IMR-90 (cell line): ENCODE results near the gene DHRS7B. TPM values are rescaled to one million over a fixed set of nuclear protein-coding genes. Genes with fewer than 3 reads are reported as not detected.
"Not testable (repeated sequence)": the region's sequence is repeated elsewhere in the genome, so short reads cannot be mapped to it uniquely, and the experiment has no call there.

ENCODE experiments used
- ATAC-seq: fragments of 200-7000 bp; cut with Tn5 transposase; 2 replicates; pipeline ENCODE4 v1.9.1; 2020; ENCODE audit warnings: low read depth, mild to moderate bottlenecking, moderate library complexity
- BruUV-seq: library from RNA; stranded (reverse); fragments of 400-500 nt; replicated peaks from 2 replicates; lab custom pipeline; 2021; lab: Mats Ljungman, UMichigan
- CTCF ChIA-PET: fragments of 300-600 bp; formaldehyde crosslinking; extraction: SDS; loops from one replicate; lab custom pipeline; 2021; ENCODE audit warnings: antibody characterized with exemption; lab: Yijun Ruan, JAX
- POLR2A ChIA-PET: fragments of 300-600 bp; sonication (Branson Sonifier 250); formaldehyde crosslinking; loops from one replicate; lab custom pipeline; 2022; ENCODE audit warnings: antibody characterized with exemption; ENCODE audit not compliant: unreplicated experiment; lab: Charles Lee
- DNase-seq: peaks from one replicate; pipeline ENCODE4 v3.0.0; 2013
- H2AFZ ChIP-seq: replicated peaks from 2 replicates; pipeline ENCODE3; 2013; ENCODE audit warnings: low read length, mild to moderate bottlenecking; ENCODE audit not compliant: poor library complexity
- H2AK5ac ChIP-seq: 2 replicates; pipeline ENCODE4 v1.6.1; 2013; ENCODE audit warnings: low read depth, low read length, inconsistent platforms
- H2AK9ac ChIP-seq: replicated peaks from 2 replicates; pipeline ENCODE3; 2013; ENCODE audit warnings: mild to moderate bottlenecking, low read depth, low read length, moderate library complexity; ENCODE audit not compliant: poor library complexity
- H2BK120ac ChIP-seq: 2 replicates; pipeline ENCODE4 v1.6.1; 2013; ENCODE audit warnings: low read depth, low read length, inconsistent platforms
- H2BK15ac ChIP-seq: 3 replicates; pipeline ENCODE4 v1.6.1; 2013; ENCODE audit warnings: low read depth, low read length, inconsistent platforms
- H2BK20ac ChIP-seq: 2 replicates; pipeline ENCODE4 v1.6.1; 2013; ENCODE audit warnings: low read depth, mild to moderate bottlenecking, inconsistent platforms, low read length, moderate library complexity
- H2BK5ac ChIP-seq: 2 replicates; pipeline ENCODE4 v1.6.1; 2013; ENCODE audit warnings: mild to moderate bottlenecking, low read depth, low read length, inconsistent platforms; ENCODE audit not compliant: poor library complexity, severe bottlenecking
- H3K14ac ChIP-seq: replicated peaks from 2 replicates; pipeline ENCODE4 v1.6.1; 2013; ENCODE audit warnings: low read depth, low read length, inconsistent platforms
- H3K18ac ChIP-seq: 2 replicates; pipeline ENCODE4 v1.6.1; 2013; ENCODE audit warnings: low read depth, low read length, control low read depth
- H3K23ac ChIP-seq: 2 replicates; pipeline ENCODE4 v1.6.1; 2013; ENCODE audit warnings: low read depth, low read length, inconsistent platforms
- H3K27ac ChIP-seq: 2 replicates; pipeline ENCODE4 v1.5.1; 2013; ENCODE audit warnings: mild to moderate bottlenecking, control low read depth, low read length; ENCODE audit not compliant: insufficient read depth
- H3K27me3 ChIP-seq: 2 replicates; pipeline ENCODE4 v1.6.1; 2013; ENCODE audit warnings: low read length; ENCODE audit not compliant: control insufficient read depth, insufficient read depth
- H3K36me3 ChIP-seq: 2 replicates; pipeline ENCODE4 v1.6.1; 2013; ENCODE audit warnings: low read length, mixed read lengths; ENCODE audit not compliant: control insufficient read depth, insufficient read depth
- H3K4ac ChIP-seq: 2 replicates; pipeline ENCODE4 v1.6.1; 2013; ENCODE audit warnings: low read depth, low read length, inconsistent platforms
- H3K4me1 ChIP-seq: 2 replicates; pipeline ENCODE4 v1.6.1; 2013; ENCODE audit warnings: low read length, mixed read lengths; ENCODE audit not compliant: control insufficient read depth, insufficient read depth
- H3K4me2 ChIP-seq: 2 replicates; pipeline ENCODE4 v1.6.1; 2013; ENCODE audit warnings: low read depth, mild to moderate bottlenecking, control low read depth, low read length, moderate library complexity
- H3K4me3 ChIP-seq: 2 replicates; pipeline ENCODE4 v1.5.1; 2013; ENCODE audit warnings: low read depth, mild to moderate bottlenecking, control low read depth, low read length, moderate library complexity; ENCODE audit not compliant: insufficient read depth
- H3K56ac ChIP-seq: 2 replicates; pipeline ENCODE4 v1.6.1; 2013; ENCODE audit warnings: low read length, inconsistent platforms; ENCODE audit not compliant: insufficient read depth; ENCODE audit errors: extremely low read depth
- H3K79me1 ChIP-seq, 2 experiments: 2 replicates each; pipeline ENCODE4 v1.6.1; 2013; ENCODE audit warnings: low read length in 2 of 2, inconsistent platforms in 1 of 2, low read depth in 1 of 2
- H3K9ac ChIP-seq: 2 replicates; pipeline ENCODE4 v1.6.1; 2013; ENCODE audit warnings: low read depth, low read length, control low read depth
- H3K9me1 ChIP-seq: 2 replicates; pipeline ENCODE4 v1.6.1; 2013; ENCODE audit warnings: low read length, inconsistent platforms; ENCODE audit not compliant: insufficient read depth
- H3K9me3 ChIP-seq: 2 replicates; pipeline ENCODE4 v1.6.1; 2013; ENCODE audit warnings: low read length; ENCODE audit not compliant: control insufficient read depth, insufficient read depth
- H4K20me1 ChIP-seq: 2 replicates; pipeline ENCODE4 v1.6.1; 2013; ENCODE audit warnings: low read length, inconsistent platforms; ENCODE audit not compliant: insufficient read depth
- H4K5ac ChIP-seq: 2 replicates; pipeline ENCODE4 v1.6.1; 2013; ENCODE audit warnings: mild to moderate bottlenecking, low read depth, low read length, control low read depth
- H4K8ac ChIP-seq, 2 experiments: 2 replicates each; pipeline ENCODE4 v1.6.1; 2013; ENCODE audit warnings: low read depth in 2 of 2, low read length in 2 of 2, control low read depth in 1 of 2, inconsistent platforms in 1 of 2
- H4K91ac ChIP-seq: 2 replicates; pipeline ENCODE4 v1.6.1; 2013; ENCODE audit warnings: low read depth, low read length, inconsistent platforms; ENCODE audit not compliant: insufficient read depth
- WGBS, 2 experiments: methylation state at CpG; one replicate each; pipeline versions ENCODE4 v1.1.5 to v1.1.7; 2013; ENCODE audit warnings: missing lambda C conversion rate in 2 of 2; ENCODE audit not compliant: insufficient read length in 1 of 2; ENCODE audit errors: extremely low coverage in 2 of 2; 5-methylcytosine and 5-hydroxymethylcytosine counted together
- dilution Hi-C: fragments of 300-500 bp; cut with HindIII; formaldehyde crosslinking; loops from one replicate; pipeline ENCODE4 v1.14.3; 2018; ENCODE audit warnings: low sequenced_read_pairs; ENCODE audit not compliant: unreplicated experiment
- in situ Hi-C: fragments of 300-500 bp; cut with MboI; formaldehyde crosslinking; loops from 3 replicates; pipeline ENCODE4 v1.14.3; 2019; ENCODE audit warnings: low sequenced_read_pairs, inconsistent platforms, mixed read lengths
- intact Hi-C: fragments of 100-400 bp; cut with micrococcal nuclease; formaldehyde crosslinking; loops from 2 replicates; pipeline ENCODE4 v1.10.0; 2022
- polyA plus RNA-seq, 3 experiments: library from polyadenylated mRNA; depleted of rRNA; stranded (reverse); fragments of >200 nt; gene quantifications; 2 replicates each; pipeline ENCODE4 v1.2.3, GENCODE V29; 2012; ENCODE audit warnings: low replicate concordance in 1 of 3
- total RNA-seq: library from RNA; depleted of rRNA; stranded (reverse); fragments of >200 nt; gene quantifications from 2 replicates; pipeline ENCODE4 v1.2.3, GENCODE V29; 2012

DHRS7B gene
- total and polyA plus RNA-seq, 2 of the 4 experiments (the other 2 are of a cell fraction), result 24.4 to 34.4 TPM

DNA sequence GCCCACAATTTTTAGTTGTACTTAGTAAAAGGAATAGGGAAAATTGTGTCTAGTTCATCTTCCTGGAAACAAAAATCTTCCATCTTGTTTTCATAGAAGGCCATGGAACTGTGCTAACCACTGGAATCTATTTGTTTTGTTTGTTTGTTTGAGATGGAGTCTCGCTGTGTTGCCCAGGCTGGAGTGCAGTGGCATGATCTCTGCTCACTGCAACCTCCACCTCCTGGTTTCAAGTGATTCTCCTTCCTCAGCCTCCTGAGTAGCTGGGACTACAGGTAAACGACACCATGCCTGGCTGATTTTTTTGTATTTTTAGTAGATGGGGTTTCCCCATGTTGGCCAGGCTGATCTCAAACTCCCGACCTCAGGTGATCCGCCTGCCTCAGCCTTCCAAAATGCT lies 2.2 kb upstream of the DHRS7B start:
- H2BK20ac ChIP-seq, H2AK5ac ChIP-seq, H3K9me1 ChIP-seq, ATAC-seq, DNase-seq, H3K14ac ChIP-seq, H4K5ac ChIP-seq, H4K91ac ChIP-seq, H3K23ac ChIP-seq, H3K4me3 ChIP-seq, H3K4ac ChIP-seq, in situ Hi-C loops, H3K9me3 ChIP-seq, POLR2A ChIA-PET, intact Hi-C loops, H2AFZ ChIP-seq, H3K56ac ChIP-seq, H2BK120ac ChIP-seq, H3K27me3 ChIP-seq, H2AK9ac ChIP-seq, H3K27ac ChIP-seq, H3K9ac ChIP-seq, BruUV-seq, H4K8ac ChIP-seq, H2BK15ac ChIP-seq, H2BK5ac ChIP-seq, CTCF ChIA-PET, H3K4me1 ChIP-seq, dilution Hi-C loops, H3K18ac ChIP-seq, H4K20me1 ChIP-seq, H3K36me3 ChIP-seq, H3K4me2 ChIP-seq: not testable (repeated sequence)
- WGBS, 2 experiments, result 75% methylated on average over 2 of the region's 4 CpGs; no CpG with 5 or more reads in 1 of the 2 experiments
- peaks cover 9 to 16% of the 10 kb centered on the region in 2 experiments; a peak in 3 of 4 replicates for H3K79me1 ChIP-seq
